NCI-H748 (cell line): Measurements from ENCODE around the gene FHOD1.

ENCODE experiments used
- DNase-seq: peaks from one replicate; lab custom pipeline; 2025; ENCODE audit not compliant: unreplicated experiment; lab: John Stamatoyannopoulos, UW

Gene FHOD1

GRCh38 chr16:67210069-67210937 is 37.0 kb downstream of the FHOD1 start:
- DNase-seq, result no peak

GRCh38 chr16:67209565-67209964 is 37.7 kb downstream of the FHOD1 start:
- no peak for DNase-seq

DNA sequence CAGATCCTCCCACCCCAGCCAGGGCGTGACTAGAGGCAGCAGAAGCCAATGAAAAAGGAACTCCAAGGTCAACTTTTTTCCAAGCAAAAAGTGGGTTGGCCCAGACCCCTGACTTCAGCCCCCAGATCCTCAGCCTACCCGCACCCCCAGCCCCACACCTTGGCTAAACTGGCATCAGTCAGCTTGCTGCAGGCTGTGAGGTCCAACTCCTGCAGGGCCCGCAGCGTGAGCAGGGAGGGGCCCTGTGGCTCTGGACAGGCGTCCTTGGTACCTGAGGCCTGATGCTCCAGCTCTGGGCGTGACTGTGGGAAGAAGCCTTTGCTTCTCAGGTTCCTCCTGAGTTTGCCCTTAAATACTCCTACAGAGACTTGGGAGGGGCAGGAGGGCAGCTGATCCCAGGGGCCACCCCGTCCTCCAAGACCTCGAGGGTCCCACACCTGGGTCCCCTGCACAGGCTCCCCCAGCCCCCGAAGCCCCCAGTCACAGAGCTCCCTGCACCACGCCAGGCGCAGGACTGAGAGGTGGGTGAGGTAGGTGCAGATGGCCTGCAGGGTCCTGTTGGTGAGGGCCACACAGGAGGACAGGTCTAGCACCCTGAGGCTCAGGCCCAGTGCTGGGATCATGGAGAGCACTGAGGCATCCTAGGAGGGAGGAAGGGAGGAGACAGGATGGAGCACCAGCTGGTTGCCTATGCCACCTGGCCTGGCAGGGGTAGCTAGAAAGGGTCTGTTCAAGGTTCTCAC is 39.0 kb downstream of the FHOD1 start:
- DNase-seq, result no peak

GRCh38 chr16:67207249-67208091 is 39.8 kb downstream of the FHOD1 start:
- no peak for DNase-seq

DNA sequence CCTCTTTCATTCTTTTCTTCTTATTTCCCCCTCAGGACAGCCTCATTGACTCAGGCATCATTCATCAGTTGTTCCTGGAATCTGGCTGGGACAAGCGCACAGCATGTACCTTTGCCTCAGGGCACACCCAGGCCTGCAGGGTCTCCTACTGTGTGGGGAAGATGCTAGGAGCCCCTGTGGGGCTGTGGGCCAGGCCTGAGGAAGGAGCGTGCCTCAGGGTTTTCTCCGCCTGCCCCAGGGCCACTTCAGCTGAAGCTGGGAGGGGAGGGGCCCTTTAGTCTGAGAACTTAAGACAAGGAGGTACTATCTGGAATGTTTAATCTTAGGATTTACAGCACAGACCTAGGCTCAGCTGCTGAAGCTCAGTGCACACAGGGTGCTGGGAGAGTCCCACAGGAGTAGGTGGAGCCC is 40.4 kb downstream of the FHOD1 start:
- no peak for DNase-seq

- no peak for DNase-seq
Measured at GRCh38 chr16:67206129-67206837, 41.0 kb downstream of the FHOD1 start.

DNA sequence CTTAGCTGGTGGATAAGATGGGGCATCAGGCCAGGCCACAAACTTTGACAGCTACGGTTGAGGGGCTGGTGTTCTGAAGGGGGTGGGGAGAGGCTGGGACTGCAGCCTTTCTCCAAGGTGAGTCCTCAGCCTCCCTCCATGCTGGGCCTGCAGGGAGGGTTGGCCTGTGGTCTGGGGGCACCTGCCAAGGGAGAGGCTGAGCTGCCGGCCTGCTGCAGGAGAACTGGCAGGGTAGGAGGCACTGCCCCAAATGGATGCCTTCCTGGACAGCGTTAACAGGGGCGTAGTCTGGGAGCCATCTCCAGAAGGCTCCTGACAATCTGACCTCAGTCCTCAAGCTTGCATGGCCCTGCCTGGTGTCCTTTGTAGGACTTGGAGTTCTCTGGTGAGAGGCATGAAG is 43.2 kb downstream of the FHOD1 start:
- no peak for DNase-seq

GRCh38 chr16:67202956-67203493 is 44.3 kb downstream of the FHOD1 start:
- no peak for DNase-seq

DNA sequence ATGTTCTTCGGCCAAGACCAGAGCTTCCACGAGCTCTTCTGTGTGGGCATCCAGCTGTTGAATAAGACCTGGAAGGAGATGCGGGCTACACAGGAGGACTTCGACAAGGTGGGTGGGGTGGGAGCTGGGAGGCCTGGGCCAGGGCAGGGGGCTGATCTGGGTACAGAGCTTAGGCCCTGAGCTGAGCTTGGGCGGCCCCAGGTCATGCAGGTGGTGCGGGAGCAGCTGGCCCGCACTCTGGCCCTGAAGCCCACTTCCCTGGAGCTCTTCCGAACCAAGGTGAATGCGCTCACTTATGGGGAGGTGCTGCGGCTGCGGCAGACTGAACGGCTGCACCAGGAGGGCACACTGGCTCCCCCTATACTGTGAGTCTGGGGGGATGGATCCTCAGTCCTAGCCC is 44.9 kb downstream of the FHOD1 start:
- no peak for DNase-seq

DNA sequence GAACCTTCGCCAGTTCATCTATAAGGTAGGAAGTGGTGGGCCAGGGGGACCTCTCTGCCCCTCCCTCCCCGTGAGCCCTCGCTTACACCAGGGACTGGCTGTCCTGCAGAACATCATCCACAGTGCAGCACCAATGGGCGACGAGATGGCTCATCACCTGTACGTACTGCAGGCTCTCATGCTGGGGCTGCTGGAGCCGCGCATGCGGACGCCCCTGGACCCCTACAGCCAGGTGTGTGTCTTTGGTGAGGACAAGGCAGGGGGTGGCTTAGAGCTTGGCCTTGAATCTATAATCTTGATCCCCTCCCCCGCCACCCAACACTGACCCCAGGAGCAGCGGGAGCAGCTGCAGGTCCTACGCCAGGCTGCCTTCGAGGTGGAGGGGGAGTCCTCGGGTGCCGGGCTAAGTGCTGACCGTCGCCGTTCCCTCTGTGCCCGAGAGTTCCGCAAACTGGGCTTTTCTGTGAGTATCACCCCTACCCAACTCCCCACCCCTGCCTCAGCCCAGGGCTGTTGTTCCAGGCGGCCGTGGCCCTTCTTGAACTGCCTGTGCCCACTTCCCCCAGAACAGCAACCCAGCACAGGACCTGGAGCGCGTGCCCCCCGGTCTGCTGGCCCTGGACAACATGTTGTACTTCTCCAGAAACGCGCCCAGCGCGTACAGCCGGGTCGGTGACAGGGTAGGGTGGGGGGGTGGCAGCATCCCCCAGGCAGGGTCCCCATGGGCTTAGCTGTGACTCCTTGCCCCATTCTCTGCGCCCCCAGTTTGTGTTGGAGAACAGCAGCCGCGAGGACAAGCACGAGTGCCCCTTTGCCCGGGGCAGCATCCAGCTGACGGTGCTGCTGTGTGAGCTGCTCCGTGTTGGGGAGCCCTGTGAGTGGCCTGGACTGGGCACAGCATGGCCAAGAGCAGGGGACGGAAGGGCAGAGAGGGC is 45.6 kb downstream of the FHOD1 start:
- no peak for DNase-seq

DNA sequence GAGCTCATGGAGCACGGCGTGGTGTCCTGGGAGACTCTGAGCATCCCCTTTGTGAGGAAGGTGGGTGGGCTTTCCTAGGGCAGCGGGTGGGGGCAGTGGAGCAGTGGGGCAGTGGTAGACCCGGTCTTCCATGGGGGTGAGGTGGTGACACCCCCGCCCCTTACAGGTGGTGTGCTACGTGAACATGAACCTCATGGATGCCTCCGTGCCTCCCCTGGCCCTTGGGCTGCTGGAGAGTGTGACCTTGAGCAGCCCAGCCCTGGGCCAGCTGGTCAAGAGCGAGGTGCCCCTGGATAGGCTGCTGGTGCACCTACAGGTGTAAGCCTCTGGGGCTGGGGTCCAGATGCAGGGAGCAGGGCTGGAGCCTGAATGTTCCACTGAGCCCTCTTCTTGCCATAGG is 46.8 kb downstream of the FHOD1 start:
- no peak for DNase-seq

- peak; percentile 24 for DNase-seq
Measured at GRCh38 chr16:67199808-67200198, 47.5 kb downstream of the FHOD1 start.

DNA sequence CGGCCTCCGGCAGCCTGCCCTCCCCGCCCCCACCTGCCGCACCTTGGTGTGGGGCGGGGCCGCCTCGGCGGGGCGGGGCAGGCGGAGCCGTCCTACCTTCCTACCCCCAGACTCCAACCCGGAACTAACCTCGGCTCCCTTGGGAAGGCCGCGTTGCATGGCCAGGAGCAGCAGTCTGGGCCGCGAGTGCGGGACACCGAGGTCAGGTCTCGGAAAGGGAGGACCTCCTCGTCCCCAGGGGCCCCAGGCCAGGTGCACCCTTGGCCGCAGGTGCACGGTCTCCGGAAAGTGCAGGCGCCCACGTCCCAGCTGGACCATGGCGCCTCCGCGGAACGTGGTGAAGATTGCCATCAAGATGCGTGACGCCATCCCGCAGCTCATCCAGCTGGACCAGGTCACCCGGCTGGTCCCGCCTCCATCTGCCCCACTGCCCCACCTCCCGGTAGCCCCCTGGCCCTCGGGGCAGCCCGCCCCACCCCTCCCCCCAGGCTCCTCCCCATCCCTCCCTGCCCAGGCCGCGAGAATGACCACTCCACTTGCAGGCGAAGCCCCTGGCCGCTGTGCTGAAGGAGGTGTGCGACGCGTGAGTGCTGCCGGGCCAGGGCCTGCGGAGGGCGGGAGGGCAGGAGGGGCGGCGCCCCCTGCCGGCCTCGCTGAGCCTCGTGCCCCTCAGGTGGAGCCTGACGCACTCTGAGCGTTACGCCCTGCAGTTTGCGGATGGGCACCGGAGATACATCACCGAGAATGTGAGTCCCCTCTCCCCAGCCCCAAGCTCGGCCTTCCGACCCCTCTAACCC is 48.1 kb downstream of the FHOD1 start, which contains the start of gene ELMO3:
ELMO3 (plus strand) TSS at position 121 of the 797 bp plus-strand sequence; CDS start at position 317, 196 bp downstream.
- peak; percentile 73 for DNase-seq

GRCh38 chr16:67198238-67198734 is 49.0 kb downstream of the FHOD1 start:
- peak; percentile 21 for DNase-seq

DNA sequence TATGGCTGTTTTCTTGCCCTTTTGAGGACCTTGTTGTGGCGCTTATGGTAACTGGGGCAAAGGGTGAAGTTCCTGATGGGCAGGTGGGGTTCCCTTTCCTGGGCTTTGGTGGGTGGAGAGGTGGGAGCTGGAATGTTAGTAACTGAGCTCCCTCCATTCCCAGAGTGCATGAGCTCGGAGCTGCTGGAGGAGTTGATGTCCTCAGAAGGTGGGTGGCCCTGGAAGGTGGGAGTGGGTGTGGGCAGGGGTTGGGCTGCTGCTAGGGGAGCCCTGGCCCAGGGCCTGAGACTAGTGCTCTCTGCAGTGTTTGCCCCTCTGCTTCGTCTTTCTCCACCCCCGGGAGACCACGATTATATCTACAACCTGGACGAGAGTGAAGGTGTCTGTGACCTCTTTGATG is 49.6 kb downstream of the FHOD1 start:
- no peak for DNase-seq

DNA sequence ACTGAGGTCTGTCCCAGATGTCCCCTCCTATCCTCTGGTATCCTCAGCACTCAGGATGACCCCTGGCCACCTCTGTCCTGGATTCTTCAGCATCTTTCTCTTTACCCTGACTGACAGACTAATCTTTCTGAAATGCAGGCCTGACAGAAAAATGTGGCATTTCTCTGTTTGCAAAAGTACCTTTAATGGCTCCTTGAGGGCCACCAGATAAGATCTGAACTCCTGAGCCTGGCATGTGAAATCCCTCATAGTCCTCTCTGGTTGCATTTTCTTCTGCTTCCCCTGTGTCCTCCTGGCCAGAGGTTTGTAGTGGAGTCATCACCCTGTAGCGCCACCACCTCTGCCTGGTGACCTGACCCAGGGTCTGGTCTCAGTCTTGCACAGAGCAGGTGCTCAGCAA is 50.4 kb downstream of the FHOD1 start:
- DNase-seq, result no peak

DNA sequence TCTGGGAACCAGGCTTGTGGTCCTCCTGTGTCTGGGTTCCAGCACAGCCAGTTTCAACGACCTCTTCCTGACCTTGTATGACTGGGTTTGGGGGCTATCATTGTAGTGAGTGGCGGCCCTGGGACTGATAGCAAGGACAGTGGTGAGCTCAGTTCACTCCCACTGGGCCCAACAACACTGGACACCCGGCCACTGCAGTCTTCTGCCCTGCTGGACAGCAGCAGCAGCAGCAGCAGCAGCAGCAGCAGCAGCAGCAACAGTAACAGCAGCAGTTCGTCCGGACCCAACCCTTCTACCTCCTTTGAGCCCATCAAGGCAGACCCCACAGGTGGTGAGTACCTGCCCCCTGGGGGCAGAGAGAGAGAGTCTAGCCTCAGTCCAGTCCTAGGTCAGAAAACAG is 51.6 kb downstream of the FHOD1 start:
- DNase-seq, result no peak

DNA sequence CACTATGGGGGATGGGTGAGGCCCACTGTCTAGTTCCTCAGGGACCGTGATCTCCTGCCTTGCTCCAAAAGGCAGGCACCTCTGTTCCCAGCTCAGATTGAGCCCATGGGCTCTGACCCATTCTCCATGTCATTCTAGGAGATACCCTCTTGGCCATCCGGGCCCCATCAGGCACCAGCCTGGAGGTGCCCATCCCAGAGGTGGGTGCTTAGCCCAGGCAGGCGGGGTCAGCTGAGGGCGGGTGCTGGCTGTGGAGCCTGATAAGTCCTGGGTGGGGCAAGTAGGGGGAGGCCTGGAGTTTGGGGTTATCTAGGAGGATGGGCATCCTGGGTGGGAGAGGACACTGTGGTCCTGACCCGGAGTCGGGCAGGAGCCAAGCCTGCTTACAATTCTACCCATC is 53.0 kb downstream of the FHOD1 start:
- no peak for DNase-seq
